Measurements from ENCODE around the gene MPDZ. TPM values are rescaled to one million over a fixed set of nuclear protein-coding genes. Genes with fewer than 3 reads are reported as not detected.

Gene MPDZ
- total RNA-seq, 1 donor from 2014 or later = 88.3 TPM

DNA sequence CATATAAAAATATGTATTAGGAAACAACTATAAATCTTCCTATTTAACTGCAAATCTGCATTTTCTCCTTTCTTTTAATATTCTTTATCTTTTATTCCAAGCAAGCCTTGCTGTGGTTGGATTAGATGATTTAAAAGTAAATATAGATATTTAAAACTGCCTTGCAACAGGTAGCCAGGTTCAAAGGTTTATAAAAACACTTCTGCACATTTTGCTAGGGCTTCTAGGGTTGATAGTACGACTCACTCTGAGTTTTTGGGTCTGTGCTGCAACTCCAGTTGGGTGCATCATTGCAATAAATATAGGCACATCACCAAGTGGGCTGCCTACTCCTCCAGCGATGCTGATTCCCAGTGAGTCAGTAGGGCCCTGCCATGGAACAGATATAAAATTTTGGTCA is 167.7 kb downstream of the MPDZ start:
- no peak overlapping the region for H3K27ac Mint-ChIP-seq
- TF ChIP-seq, protein P1, sequence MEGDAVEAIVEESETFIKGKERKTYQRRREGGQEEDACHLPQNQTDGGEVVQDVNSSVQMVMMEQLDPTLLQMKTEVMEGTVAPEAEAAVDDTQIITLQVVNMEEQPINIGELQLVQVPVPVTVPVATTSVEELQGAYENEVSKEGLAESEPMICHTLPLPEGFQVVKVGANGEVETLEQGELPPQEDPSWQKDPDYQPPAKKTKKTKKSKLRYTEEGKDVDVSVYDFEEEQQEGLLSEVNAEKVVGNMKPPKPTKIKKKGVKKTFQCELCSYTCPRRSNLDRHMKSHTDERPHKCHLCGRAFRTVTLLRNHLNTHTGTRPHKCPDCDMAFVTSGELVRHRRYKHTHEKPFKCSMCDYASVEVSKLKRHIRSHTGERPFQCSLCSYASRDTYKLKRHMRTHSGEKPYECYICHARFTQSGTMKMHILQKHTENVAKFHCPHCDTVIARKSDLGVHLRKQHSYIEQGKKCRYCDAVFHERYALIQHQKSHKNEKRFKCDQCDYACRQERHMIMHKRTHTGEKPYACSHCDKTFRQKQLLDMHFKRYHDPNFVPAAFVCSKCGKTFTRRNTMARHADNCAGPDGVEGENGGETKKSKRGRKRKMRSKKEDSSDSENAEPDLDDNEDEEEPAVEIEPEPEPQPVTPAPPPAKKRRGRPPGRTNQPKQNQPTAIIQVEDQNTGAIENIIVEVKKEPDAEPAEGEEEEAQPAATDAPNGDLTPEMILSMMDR (IDR thresholded peaks at IDR 0.05) = no peak
- TF ChIP-seq EZH2phosphoT487 (IDR thresholded peaks at IDR 0.05) (no peak), EZH2 (IDR thresholded peaks at IDR 0.05) (no peak)
- Histone ChIP-seq H3K4me2 (no peak overlapping the region), H4K20me1 (ENCODE audit: low read depth) (no peaks in the 10 kb centered on the region), H3K79me2 (ENCODE audit: low read depth) (no peaks in the 10 kb centered on the region), H3F3A (ENCODE audit: low read depth) (no peaks in the 10 kb centered on the region), H2AFZ (replicated peaks) (no peak overlapping the region), H3K4me3 (no peak overlapping the region), H3K27me3 (no peaks in the 10 kb centered on the region), H3K27ac (no peak overlapping the region), H3K36me3 (peaks cover 17% of the 10 kb centered on the region), H3K9me3 (ENCODE audit: low read depth) (no peaks in the 10 kb centered on the region), H3K4me1 (peaks cover 17% of the 10 kb centered on the region), H3K9ac (no peak overlapping the region)
- no peaks in the 10 kb centered on the region for H3K4me1 Mint-ChIP-seq
- no peaks in the 10 kb centered on the region for H3K9me3 Mint-ChIP-seq
- peaks cover 33% of the 10 kb centered on the region for H3K36me3 Mint-ChIP-seq
- no peaks in the 10 kb centered on the region for H3K27me3 Mint-ChIP-seq (ENCODE audit: insufficient read depth, low read depth)
- DNase-seq (ENCODE audit: low spot score) = no peak
- no peak overlapping the region for H3K4me3 Mint-ChIP-seq

DNA sequence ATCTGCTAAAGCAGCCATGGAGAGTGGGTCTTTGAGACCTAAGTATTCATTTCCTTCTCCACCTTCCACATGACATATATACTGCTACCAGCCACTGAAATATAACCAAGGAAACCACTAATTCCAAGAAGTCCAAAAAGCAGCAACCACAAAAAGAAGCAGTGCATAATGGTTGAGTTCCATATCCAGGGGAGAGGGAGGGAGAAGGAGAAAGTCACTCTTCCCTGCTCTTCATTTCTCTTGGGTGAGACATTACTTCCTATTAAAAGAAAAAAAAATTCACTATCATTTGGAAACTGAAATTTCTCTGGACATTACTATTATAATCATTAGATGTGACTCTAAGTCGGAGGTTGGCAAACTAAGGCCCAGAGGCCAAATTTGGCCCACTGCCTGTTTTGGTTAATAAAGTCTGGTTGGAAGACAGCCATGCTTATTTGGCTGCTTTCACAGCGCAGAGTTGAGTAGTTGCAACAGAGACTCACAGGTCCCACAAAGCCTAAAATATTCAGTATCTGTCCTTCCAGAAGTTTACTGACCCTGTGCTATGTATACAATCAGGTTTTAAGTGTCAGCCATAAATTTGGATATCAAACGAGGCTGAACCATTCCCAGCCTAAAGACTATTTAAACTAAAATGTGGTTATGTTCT is 168.6 kb downstream of the MPDZ start:
- Mint-ChIP-seq H3K9me3 (no peaks in the 10 kb centered on the region), H3K4me3 (no peak overlapping the region), H3K27ac (no peak overlapping the region), H3K36me3 (peaks cover 36% of the 10 kb centered on the region), H3K27me3 (ENCODE audit: insufficient read depth, low read depth) (no peaks in the 10 kb centered on the region), H3K4me1 (no peaks in the 10 kb centered on the region)
- H2AFZ ChIP-seq (replicated peaks) = no peak overlapping the region
- TF ChIP-seq EZH2phosphoT487 (IDR thresholded peaks at IDR 0.05) (no peak), EZH2 (IDR thresholded peaks at IDR 0.05) (no peak)
- TF ChIP-seq, protein P1 (IDR thresholded peaks at IDR 0.05) = no peak
- no peaks in the 10 kb centered on the region for H4K20me1 ChIP-seq (ENCODE audit: low read depth)
- H3K79me2 ChIP-seq (ENCODE audit: low read depth) = no peaks in the 10 kb centered on the region
- H3K27me3 ChIP-seq = no peaks in the 10 kb centered on the region
- no peak overlapping the region for H3K27ac ChIP-seq
- H3K9ac ChIP-seq = no peak overlapping the region
- H3K4me1 ChIP-seq = peaks cover 19% of the 10 kb centered on the region
- H3K4me3 ChIP-seq = no peak overlapping the region
- no peaks in the 10 kb centered on the region for H3F3A ChIP-seq (ENCODE audit: low read depth)
- no peak overlapping the region for H3K4me2 ChIP-seq
- no peaks in the 10 kb centered on the region for H3K9me3 ChIP-seq (ENCODE audit: low read depth)
- peaks cover 25% of the 10 kb centered on the region for H3K36me3 ChIP-seq
- no peak for DNase-seq (ENCODE audit: low spot score)

DNA sequence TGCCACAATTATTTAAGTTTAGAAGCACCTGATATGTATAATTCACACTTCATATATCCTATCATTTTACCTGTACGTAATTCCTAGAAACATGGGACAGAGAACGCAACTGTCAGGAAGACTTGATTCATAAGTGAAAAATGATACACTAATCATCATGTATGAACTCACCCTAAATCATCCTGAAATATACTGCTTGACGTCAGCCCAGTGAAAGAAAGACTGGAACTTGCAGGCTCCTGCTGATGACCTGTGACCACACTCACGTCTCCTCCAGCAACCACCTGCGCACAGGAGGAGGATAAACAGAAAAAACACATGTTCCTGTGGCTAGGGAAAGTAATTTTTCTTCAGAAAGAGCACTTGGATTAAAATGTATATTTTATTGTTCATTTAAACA is 169.7 kb downstream of the MPDZ start:
- no peak for DNase-seq (ENCODE audit: low spot score)
- Histone ChIP-seq H4K20me1 (ENCODE audit: low read depth) (no peaks in the 10 kb centered on the region), H2AFZ (replicated peaks) (no peak overlapping the region), H3K4me1 (peaks cover 19% of the 10 kb centered on the region), H3K79me2 (ENCODE audit: low read depth) (no peaks in the 10 kb centered on the region), H3K9ac (no peak overlapping the region), H3K4me3 (no peak overlapping the region), H3K4me2 (no peak overlapping the region), H3F3A (ENCODE audit: low read depth) (no peaks in the 10 kb centered on the region), H3K9me3 (ENCODE audit: low read depth) (no peaks in the 10 kb centered on the region), H3K36me3 (peaks cover 32% of the 10 kb centered on the region), H3K27ac (no peak overlapping the region), H3K27me3 (no peaks in the 10 kb centered on the region)
- H3K4me1 Mint-ChIP-seq = no peaks in the 10 kb centered on the region
- no peaks in the 10 kb centered on the region for H3K27me3 Mint-ChIP-seq (ENCODE audit: insufficient read depth, low read depth)
- peaks cover 36% of the 10 kb centered on the region for H3K36me3 Mint-ChIP-seq
- no peak overlapping the region for H3K27ac Mint-ChIP-seq
- H3K9me3 Mint-ChIP-seq = no peaks in the 10 kb centered on the region
- no peak overlapping the region for H3K4me3 Mint-ChIP-seq
- TF ChIP-seq EZH2 (IDR thresholded peaks at IDR 0.05) (no peak), EZH2phosphoT487 (IDR thresholded peaks at IDR 0.05) (no peak)
- TF ChIP-seq, protein P1 (IDR thresholded peaks at IDR 0.05) = no peak

Measured in neural progenitor cell (in vitro differentiated cells).